ENCODE results near the gene DDO.
A peak's percentile ranks its signal among the peaks of the same experiment; 100 is the strongest.
"Not testable (repeated sequence)": the region's sequence is repeated elsewhere in the genome, so short reads cannot be mapped to it uniquely, and the experiment has no call there.

The DDO gene, protein sequence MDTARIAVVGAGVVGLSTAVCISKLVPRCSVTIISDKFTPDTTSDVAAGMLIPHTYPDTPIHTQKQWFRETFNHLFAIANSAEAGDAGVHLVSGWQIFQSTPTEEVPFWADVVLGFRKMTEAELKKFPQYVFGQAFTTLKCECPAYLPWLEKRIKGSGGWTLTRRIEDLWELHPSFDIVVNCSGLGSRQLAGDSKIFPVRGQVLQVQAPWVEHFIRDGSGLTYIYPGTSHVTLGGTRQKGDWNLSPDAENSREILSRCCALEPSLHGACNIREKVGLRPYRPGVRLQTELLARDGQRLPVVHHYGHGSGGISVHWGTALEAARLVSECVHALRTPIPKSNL

DNA sequence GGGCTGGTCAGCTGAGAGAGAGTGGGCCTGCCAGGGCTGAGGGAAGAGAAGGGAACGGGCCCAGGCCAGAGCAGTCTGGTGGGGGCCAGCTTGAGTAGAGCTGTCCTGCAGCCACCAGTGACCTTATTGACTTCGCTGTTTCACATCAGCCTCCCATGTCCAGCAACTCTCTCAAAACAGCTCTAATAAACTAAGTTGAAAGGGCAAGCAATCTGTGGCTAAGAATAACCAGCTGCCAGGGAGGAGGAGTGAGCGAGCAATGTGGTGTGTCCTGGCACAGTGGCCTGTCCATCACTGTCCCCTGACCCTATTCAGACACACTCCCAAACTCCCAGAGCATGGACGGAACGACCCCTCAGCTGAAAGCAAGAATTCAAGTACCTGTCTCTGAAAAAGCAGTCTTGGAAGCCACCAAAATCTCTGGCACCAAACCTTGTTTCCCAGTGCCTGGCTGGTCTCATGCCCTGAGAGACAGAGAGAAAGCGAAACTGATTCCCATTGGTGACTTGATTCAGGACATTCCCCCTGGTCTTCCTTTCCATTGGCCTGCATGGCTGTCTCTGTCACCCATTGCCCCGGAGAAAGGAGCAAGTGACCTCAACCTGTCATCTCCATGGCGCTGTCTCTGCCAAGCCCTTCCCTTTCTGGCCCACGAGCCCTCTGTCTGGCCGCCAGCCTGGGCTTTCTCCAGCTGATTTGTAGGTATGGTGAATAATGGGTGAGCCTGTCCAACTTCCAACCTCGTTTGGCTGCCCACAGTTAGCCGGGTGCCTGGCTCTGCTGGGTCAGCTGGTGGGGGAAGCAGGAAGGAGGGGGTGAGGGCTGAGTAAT is at the start of gene DDO:
DDO (minus strand) TSS at position 490 of the 831 bp plus-strand sequence. CDS start 2,113 bp downstream, outside the sequence.
- TF ChIP-seq, protein P1, sequence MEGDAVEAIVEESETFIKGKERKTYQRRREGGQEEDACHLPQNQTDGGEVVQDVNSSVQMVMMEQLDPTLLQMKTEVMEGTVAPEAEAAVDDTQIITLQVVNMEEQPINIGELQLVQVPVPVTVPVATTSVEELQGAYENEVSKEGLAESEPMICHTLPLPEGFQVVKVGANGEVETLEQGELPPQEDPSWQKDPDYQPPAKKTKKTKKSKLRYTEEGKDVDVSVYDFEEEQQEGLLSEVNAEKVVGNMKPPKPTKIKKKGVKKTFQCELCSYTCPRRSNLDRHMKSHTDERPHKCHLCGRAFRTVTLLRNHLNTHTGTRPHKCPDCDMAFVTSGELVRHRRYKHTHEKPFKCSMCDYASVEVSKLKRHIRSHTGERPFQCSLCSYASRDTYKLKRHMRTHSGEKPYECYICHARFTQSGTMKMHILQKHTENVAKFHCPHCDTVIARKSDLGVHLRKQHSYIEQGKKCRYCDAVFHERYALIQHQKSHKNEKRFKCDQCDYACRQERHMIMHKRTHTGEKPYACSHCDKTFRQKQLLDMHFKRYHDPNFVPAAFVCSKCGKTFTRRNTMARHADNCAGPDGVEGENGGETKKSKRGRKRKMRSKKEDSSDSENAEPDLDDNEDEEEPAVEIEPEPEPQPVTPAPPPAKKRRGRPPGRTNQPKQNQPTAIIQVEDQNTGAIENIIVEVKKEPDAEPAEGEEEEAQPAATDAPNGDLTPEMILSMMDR (IDR thresholded peaks at IDR 0.05; ENCODE audit: low read depth, low read length), result no peak
- H3K4me3 ChIP-seq (ENCODE audit: low read depth, low read length), result peak within 1 kb of the TSS; percentile 22
- peak; percentile 41 for DNase-seq (ENCODE audit: low read depth, low spot score)
- in situ Hi-C loops (cut with HindIII; ENCODE audit: low sequenced_read_pairs), result no loop called here

DNA sequence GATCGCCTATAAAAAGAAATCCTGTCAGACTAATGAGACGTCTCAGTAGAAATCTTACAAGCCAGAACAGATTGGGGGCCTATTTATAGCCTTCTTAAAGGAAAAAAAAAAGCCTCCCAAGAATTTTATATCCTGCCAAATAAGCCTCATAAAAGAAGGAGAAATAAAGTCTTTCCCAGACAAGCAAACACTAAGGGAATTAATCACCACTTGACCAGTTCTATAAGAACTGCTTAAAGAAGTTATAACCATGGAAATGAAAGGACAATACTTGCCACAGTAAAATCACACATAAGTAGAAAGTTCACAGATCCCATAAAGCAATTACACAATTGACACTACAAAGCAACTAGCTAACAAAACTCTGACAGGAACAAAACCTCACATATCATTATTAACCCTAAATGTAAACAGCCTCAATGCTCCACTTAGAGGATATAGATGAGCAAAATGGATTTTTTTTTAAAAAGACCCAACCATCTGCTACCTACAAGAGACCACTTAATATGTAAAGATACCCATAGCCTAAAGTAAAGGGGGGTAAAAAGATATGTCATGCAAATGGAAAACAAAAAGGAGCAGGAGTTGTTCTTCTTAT is 47.6 kb upstream of the DDO start:
- H3K4me3 ChIP-seq (ENCODE audit: low read depth, low read length), result no peak overlapping the region
- TF ChIP-seq, protein P1 (IDR thresholded peaks at IDR 0.05; ENCODE audit: low read depth, low read length), result no peak
- DNase-seq (ENCODE audit: low read depth, low spot score), result no peak
- in situ Hi-C loops (cut with HindIII; ENCODE audit: low sequenced_read_pairs), result no loop called here

GRCh38 chr6:110461376-110461775 is 46.0 kb upstream of the DDO start:
- TF ChIP-seq, protein P1 (IDR thresholded peaks at IDR 0.05; ENCODE audit: low read depth, low read length), result no peak
- in situ Hi-C loops (cut with HindIII; ENCODE audit: low sequenced_read_pairs), result no loop called here
- H3K4me3 ChIP-seq (ENCODE audit: low read depth, low read length), result no peak overlapping the region
- no peak for DNase-seq (ENCODE audit: low read depth, low spot score)

DNA sequence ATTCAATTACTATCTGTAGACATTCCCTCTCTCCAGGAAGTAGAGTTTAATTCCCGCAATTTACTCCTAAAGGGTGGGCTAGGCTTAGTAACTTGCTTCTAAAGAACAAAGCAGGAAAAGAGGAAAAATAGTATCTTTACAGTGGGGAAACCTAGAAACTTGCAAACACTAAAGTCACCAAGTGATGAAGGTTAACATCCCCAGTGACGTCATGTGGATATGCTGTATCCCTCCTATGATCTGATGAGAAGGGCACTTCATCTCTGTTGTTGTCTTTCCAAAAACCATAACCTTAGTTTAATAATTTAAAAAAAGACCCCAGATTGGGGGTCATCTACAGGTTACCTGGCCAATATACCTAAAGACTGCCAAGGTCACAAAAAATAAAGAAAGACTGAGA is 43.8 kb upstream of the DDO start:
- in situ Hi-C loops (cut with HindIII; ENCODE audit: low sequenced_read_pairs), result no loop called here
- no peak for DNase-seq (ENCODE audit: low read depth, low spot score)
- TF ChIP-seq, protein P1 (IDR thresholded peaks at IDR 0.05; ENCODE audit: low read depth, low read length), result no peak
- H3K4me3 ChIP-seq (ENCODE audit: low read depth, low read length), result no peak overlapping the region

DNA sequence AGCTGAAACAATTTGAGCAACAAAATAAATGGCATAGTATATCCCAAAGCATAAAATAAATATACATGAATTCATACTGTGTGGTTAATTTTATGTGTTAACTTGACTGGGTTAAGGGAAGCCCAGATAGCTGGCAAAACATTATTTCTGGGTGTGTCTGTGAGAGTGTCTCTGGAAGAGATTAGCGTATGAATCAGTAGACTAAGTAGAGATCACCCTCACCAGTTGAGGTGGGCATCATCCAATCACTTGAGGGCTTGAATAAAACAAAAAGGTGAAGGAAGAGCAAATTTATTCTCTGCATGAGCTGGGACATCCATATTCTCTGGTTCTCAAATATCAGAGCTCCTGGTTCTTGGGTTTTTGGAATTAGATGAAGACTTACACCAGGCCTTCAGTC is 43.1 kb upstream of the DDO start:
- TF ChIP-seq, protein P1 (IDR thresholded peaks at IDR 0.05; ENCODE audit: low read depth, low read length), result no peak
- DNase-seq (ENCODE audit: low read depth, low spot score), result no peak
- no peak overlapping the region for H3K4me3 ChIP-seq (ENCODE audit: low read depth, low read length)
- in situ Hi-C loops (cut with HindIII; ENCODE audit: low sequenced_read_pairs), result no loop called here

DNA sequence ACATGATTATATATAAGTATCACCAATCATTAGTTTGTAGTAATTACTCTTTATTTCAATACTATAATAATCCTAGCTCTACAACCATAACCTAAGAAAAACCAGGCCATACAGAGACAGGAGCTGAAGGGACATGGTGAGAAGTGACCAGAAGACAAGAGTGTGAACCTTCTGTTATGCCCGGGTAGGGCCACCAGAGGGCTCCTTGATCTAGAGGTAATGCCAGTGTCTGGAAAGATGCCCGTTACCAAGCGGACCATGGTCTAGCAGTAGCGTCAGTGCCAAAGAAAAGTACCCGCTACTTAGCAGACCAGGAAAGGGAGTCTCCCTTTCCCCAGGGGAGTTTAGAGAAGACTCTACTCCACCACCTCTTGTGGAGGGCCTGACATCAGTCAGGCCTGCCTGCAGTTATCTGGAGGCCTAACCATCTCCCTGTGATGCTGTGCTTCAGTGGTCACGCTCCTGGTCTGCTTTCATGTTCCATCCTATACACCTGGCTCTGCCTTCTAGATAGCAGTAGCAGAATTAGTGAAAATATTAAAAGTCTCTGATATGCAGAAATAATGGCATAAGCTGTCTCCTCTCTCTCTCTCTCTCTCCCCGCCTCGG is 42.3 kb upstream of the DDO start:
- peak; percentile 9 for DNase-seq (ENCODE audit: low read depth, low spot score)
- H3K4me3 ChIP-seq (ENCODE audit: low read depth, low read length); in situ Hi-C loops (cut with HindIII; ENCODE audit: low sequenced_read_pairs): not testable (repeated sequence)
- TF ChIP-seq, protein P1 (IDR thresholded peaks at IDR 0.05; ENCODE audit: low read depth, low read length), result peak; percentile 51

Measured in astrocyte of the spinal cord (primary cell).